ENCODE data around the gene NRP1. TPM values are rescaled to one million over a fixed set of nuclear protein-coding genes. Genes with fewer than 3 reads are reported as not detected.

Gene NRP1
- total and polyA plus RNA-seq, 2 donors = 15.4 to 15.8 TPM

DNA sequence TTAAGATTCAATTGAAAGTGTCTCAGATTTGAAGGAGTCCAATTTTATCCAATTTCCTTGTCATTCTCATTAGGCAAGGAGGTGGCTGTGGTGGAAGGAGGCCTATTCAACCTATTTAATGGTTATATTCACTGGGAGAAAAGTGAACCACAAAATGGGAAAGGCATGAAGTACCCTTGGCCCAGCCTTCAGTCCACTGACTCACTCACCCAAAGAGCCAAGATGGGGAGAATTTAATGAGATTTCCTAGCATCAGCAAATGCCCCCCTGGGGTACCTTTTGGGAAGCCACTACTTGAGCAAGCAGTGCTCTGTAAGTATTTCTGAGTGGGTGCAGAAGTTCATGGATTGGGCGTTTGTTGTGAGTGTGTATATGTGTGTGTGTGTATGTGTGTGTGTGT is 144.1 kb downstream of the NRP1 start:
- Histone ChIP-seq H3K9me3 (ENCODE audit: control insufficient read depth in 2 of 2, insufficient read depth in 1 of 2, low read length in 1 of 2) (no peaks in the 10 kb centered on the region), H3K4me1 (ENCODE audit: control insufficient read depth in 2 of 2, insufficient read depth in 2 of 2, low read length in 2 of 2) (no peaks in the 10 kb centered on the region), H3K4me3 (ENCODE audit: low read length in 2 of 2) (no peak overlapping the region), H3K27me3 (ENCODE audit: control insufficient read depth in 2 of 2, insufficient read depth in 1 of 2, low read length in 1 of 2) (no peaks in the 10 kb centered on the region), H3K27ac (ENCODE audit: low read depth in 1 of 2, low read length in 1 of 2) (no peak overlapping the region), H3K36me3 (ENCODE audit: control insufficient read depth in 2 of 2, insufficient read depth in 2 of 2, low read length in 1 of 2) (no peaks in the 10 kb centered on the region)
- DNase-seq (ENCODE audit: low read depth in 6 of 9, low spot score in 9 of 9) = no peak
- WGBS = 100% methylated on average over 1 of the region's 1 CpG

GRCh38 chr10:33189808-33190207 is 144.7 kb downstream of the NRP1 start:
- no peaks in the 10 kb centered on the region for H3K4me1 ChIP-seq (ENCODE audit: control insufficient read depth in 2 of 2, insufficient read depth in 2 of 2, low read length in 2 of 2)
- DNase-seq (ENCODE audit: low read depth in 6 of 9, low spot score in 9 of 9) = no peak
- WGBS = 97% methylated on average over 8 of the region's 8 CpGs
- H3K4me3 ChIP-seq (ENCODE audit: low read length in 2 of 2) = no peak overlapping the region
- no peak overlapping the region for H3K27ac ChIP-seq (ENCODE audit: low read depth in 1 of 2, low read length in 1 of 2)
- H3K9me3 ChIP-seq (ENCODE audit: control insufficient read depth in 2 of 2, insufficient read depth in 1 of 2, low read length in 1 of 2) = no peaks in the 10 kb centered on the region
- H3K36me3 ChIP-seq (ENCODE audit: control insufficient read depth in 2 of 2, insufficient read depth in 2 of 2, low read length in 1 of 2) = no peaks in the 10 kb centered on the region
- H3K27me3 ChIP-seq (ENCODE audit: control insufficient read depth in 2 of 2, insufficient read depth in 1 of 2, low read length in 1 of 2) = no peaks in the 10 kb centered on the region

DNA sequence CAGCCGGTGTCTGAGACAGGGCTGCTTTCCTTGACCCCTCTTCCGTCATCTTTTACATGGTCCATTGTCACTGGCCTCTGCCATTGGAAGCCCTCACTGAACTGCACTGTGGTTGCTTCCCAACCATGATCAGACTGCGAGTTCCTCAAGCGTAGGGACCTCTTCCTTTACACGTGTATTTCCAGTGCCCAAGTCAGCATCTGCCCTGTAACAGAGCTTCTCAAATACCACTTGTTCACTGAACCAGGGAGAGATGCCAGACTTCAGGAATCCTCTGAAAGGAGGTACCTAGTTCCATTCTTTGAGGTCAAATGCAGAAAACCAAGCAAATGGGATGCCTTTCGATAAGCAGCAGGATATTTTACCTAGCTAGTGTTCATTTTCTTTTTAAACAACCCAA is 145.1 kb downstream of the NRP1 start:
- WGBS = 92% methylated on average over 6 of the region's 6 CpGs
- Histone ChIP-seq H3K27me3 (ENCODE audit: control insufficient read depth in 2 of 2, insufficient read depth in 1 of 2, low read length in 1 of 2) (no peaks in the 10 kb centered on the region), H3K4me3 (ENCODE audit: low read length in 2 of 2) (no peak overlapping the region), H3K36me3 (ENCODE audit: control insufficient read depth in 2 of 2, insufficient read depth in 2 of 2, low read length in 1 of 2) (no peaks in the 10 kb centered on the region), H3K4me1 (ENCODE audit: control insufficient read depth in 2 of 2, insufficient read depth in 2 of 2, low read length in 2 of 2) (no peaks in the 10 kb centered on the region), H3K9me3 (ENCODE audit: control insufficient read depth in 2 of 2, insufficient read depth in 1 of 2, low read length in 1 of 2) (no peaks in the 10 kb centered on the region), H3K27ac (ENCODE audit: low read depth in 1 of 2, low read length in 1 of 2) (no peak overlapping the region)
- no peak for DNase-seq (ENCODE audit: low read depth in 6 of 9, low spot score in 9 of 9)

GRCh38 chr10:33187427-33187999 is 147.0 kb downstream of the NRP1 start:
- Histone ChIP-seq H3K4me3 (ENCODE audit: low read length in 2 of 2) (no peak overlapping the region), H3K27ac (ENCODE audit: low read depth in 1 of 2, low read length in 1 of 2) (no peak overlapping the region), H3K27me3 (ENCODE audit: control insufficient read depth in 2 of 2, insufficient read depth in 1 of 2, low read length in 1 of 2) (no peaks in the 10 kb centered on the region), H3K36me3 (ENCODE audit: control insufficient read depth in 2 of 2, insufficient read depth in 2 of 2, low read length in 1 of 2) (no peaks in the 10 kb centered on the region), H3K4me1 (ENCODE audit: control insufficient read depth in 2 of 2, insufficient read depth in 2 of 2, low read length in 2 of 2) (no peaks in the 10 kb centered on the region), H3K9me3 (ENCODE audit: control insufficient read depth in 2 of 2, insufficient read depth in 1 of 2, low read length in 1 of 2) (no peaks in the 10 kb centered on the region)
- no peak for DNase-seq (ENCODE audit: low read depth in 6 of 9, low spot score in 9 of 9)
- 94% methylated on average over 9 of the region's 9 CpGs for WGBS

DNA sequence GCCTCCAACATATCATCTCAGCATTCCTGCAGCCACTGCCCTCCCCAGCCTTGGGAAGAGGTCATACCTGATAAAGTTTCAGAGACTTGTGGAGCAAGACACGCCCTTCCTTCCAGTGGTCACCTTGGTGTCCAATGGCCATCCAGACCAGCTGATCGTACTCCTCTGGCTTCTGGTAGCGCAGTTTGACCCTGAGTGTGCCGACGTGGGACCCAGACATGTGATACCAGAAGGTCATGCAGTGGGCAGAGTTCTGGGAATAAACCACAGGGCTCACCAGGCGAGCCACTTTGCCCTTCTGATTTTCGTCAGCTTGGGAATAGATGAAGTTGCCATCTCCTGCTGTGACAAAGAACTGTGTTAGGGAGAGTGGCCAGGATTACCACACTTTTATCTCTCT is 148.3 kb downstream of the NRP1 start:
- Histone ChIP-seq H3K9me3 (ENCODE audit: control insufficient read depth in 2 of 2, insufficient read depth in 1 of 2, low read length in 1 of 2) (no peaks in the 10 kb centered on the region), H3K4me1 (ENCODE audit: control insufficient read depth in 2 of 2, insufficient read depth in 2 of 2, low read length in 2 of 2) (no peaks in the 10 kb centered on the region), H3K27ac (ENCODE audit: low read depth in 1 of 2, low read length in 1 of 2) (no peak overlapping the region), H3K27me3 (ENCODE audit: control insufficient read depth in 2 of 2, insufficient read depth in 1 of 2, low read length in 1 of 2) (no peaks in the 10 kb centered on the region), H3K36me3 (ENCODE audit: control insufficient read depth in 2 of 2, insufficient read depth in 2 of 2, low read length in 1 of 2) (no peaks in the 10 kb centered on the region), H3K4me3 (ENCODE audit: low read length in 2 of 2) (no peak overlapping the region)
- WGBS = 95% methylated on average over 7 of the region's 7 CpGs
- DNase-seq (ENCODE audit: low read depth in 6 of 9, low spot score in 9 of 9) = no peak

- Histone ChIP-seq H3K4me1 (ENCODE audit: control insufficient read depth in 2 of 2, insufficient read depth in 2 of 2, low read length in 2 of 2) (no peaks in the 10 kb centered on the region), H3K27ac (ENCODE audit: low read depth in 1 of 2, low read length in 1 of 2) (no peak overlapping the region), H3K9me3 (ENCODE audit: control insufficient read depth in 2 of 2, insufficient read depth in 1 of 2, low read length in 1 of 2) (no peaks in the 10 kb centered on the region), H3K4me3 (ENCODE audit: low read length in 2 of 2) (no peak overlapping the region), H3K27me3 (ENCODE audit: control insufficient read depth in 2 of 2, insufficient read depth in 1 of 2, low read length in 1 of 2) (no peaks in the 10 kb centered on the region), H3K36me3 (ENCODE audit: control insufficient read depth in 2 of 2, insufficient read depth in 2 of 2, low read length in 1 of 2) (no peaks in the 10 kb centered on the region)
- no peak for DNase-seq (ENCODE audit: low read depth in 6 of 9, low spot score in 9 of 9)
- WGBS = 95% methylated on average over 1 of the region's 1 CpG
Observed at GRCh38 chr10:33183655-33184054, 150.8 kb downstream of the NRP1 start.

DNA sequence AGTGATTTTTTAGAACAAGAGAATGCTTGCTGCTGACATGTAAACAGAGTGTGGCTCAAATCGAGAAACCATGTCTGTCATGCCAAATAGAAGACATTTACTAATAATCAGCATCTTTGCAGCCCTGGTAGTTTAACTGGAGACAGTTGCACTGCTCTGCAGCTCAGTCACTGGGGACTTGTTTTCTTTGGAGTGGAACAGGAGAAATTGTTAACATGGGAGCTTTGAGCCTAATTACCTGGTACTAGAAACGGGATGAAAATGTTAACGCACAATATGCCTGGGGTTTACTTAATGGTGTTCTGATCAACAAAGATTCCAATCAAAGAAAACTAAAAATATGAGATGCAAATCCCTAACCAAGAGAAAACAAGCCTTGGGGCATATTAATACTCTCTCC is 153.5 kb downstream of the NRP1 start:
- WGBS = 94% methylated on average over 3 of the region's 3 CpGs
- Histone ChIP-seq H3K36me3 (ENCODE audit: control insufficient read depth in 2 of 2, insufficient read depth in 2 of 2, low read length in 1 of 2) (no peaks in the 10 kb centered on the region), H3K9me3 (ENCODE audit: control insufficient read depth in 2 of 2, insufficient read depth in 1 of 2, low read length in 1 of 2) (no peaks in the 10 kb centered on the region), H3K27ac (ENCODE audit: low read depth in 1 of 2, low read length in 1 of 2) (no peak overlapping the region), H3K4me3 (ENCODE audit: low read length in 2 of 2) (no peak overlapping the region), H3K27me3 (ENCODE audit: control insufficient read depth in 2 of 2, insufficient read depth in 1 of 2, low read length in 1 of 2) (no peaks in the 10 kb centered on the region), H3K4me1 (ENCODE audit: control insufficient read depth in 2 of 2, insufficient read depth in 2 of 2, low read length in 2 of 2) (no peaks in the 10 kb centered on the region)
- no peak for DNase-seq (ENCODE audit: low read depth in 6 of 9, low spot score in 9 of 9)

- Histone ChIP-seq H3K27ac (ENCODE audit: low read depth in 1 of 2, low read length in 1 of 2) (no peak overlapping the region), H3K4me1 (ENCODE audit: control insufficient read depth in 2 of 2, insufficient read depth in 2 of 2, low read length in 2 of 2) (no peaks in the 10 kb centered on the region), H3K27me3 (ENCODE audit: control insufficient read depth in 2 of 2, insufficient read depth in 1 of 2, low read length in 1 of 2) (no peaks in the 10 kb centered on the region), H3K4me3 (ENCODE audit: low read length in 2 of 2) (no peak overlapping the region), H3K36me3 (ENCODE audit: control insufficient read depth in 2 of 2, insufficient read depth in 2 of 2, low read length in 1 of 2) (no peaks in the 10 kb centered on the region), H3K9me3 (ENCODE audit: control insufficient read depth in 2 of 2, insufficient read depth in 1 of 2, low read length in 1 of 2) (no peaks in the 10 kb centered on the region)
- WGBS = 94% methylated on average over 5 of the region's 5 CpGs
- no peak for DNase-seq (ENCODE audit: low read depth in 6 of 9, low spot score in 9 of 9)
Observed at GRCh38 chr10:33180390-33180789, 154.1 kb downstream of the NRP1 start.

- Histone ChIP-seq H3K27me3 (ENCODE audit: control insufficient read depth in 2 of 2, insufficient read depth in 1 of 2, low read length in 1 of 2) (no peaks in the 10 kb centered on the region), H3K27ac (ENCODE audit: low read depth in 1 of 2, low read length in 1 of 2) (no peak overlapping the region), H3K36me3 (ENCODE audit: control insufficient read depth in 2 of 2, insufficient read depth in 2 of 2, low read length in 1 of 2) (no peaks in the 10 kb centered on the region), H3K4me1 (ENCODE audit: control insufficient read depth in 2 of 2, insufficient read depth in 2 of 2, low read length in 2 of 2) (no peaks in the 10 kb centered on the region), H3K4me3 (ENCODE audit: low read length in 2 of 2) (no peak overlapping the region), H3K9me3 (ENCODE audit: control insufficient read depth in 2 of 2, insufficient read depth in 1 of 2, low read length in 1 of 2) (no peaks in the 10 kb centered on the region)
- 88% methylated on average over 8 of the region's 8 CpGs for WGBS
- no peak for DNase-seq (ENCODE audit: low read depth in 6 of 9, low spot score in 9 of 9)
Observed at GRCh38 chr10:33179067-33179466, 155.4 kb downstream of the NRP1 start.
